Measurements from ENCODE around the gene TMEM135. TPM values are rescaled to one million over a fixed set of nuclear protein-coding genes. Genes with fewer than 3 reads are reported as not detected.
A peak's percentile ranks its signal among the peaks of the same experiment; 100 is the strongest.
"Not testable (repeated sequence)": the region's sequence is repeated elsewhere in the genome, so short reads cannot be mapped to it uniquely, and the experiment has no call there.

The TMEM135 gene
- 28.1 and 37.6 TPM in 2 replicates for total RNA-seq

DNA sequence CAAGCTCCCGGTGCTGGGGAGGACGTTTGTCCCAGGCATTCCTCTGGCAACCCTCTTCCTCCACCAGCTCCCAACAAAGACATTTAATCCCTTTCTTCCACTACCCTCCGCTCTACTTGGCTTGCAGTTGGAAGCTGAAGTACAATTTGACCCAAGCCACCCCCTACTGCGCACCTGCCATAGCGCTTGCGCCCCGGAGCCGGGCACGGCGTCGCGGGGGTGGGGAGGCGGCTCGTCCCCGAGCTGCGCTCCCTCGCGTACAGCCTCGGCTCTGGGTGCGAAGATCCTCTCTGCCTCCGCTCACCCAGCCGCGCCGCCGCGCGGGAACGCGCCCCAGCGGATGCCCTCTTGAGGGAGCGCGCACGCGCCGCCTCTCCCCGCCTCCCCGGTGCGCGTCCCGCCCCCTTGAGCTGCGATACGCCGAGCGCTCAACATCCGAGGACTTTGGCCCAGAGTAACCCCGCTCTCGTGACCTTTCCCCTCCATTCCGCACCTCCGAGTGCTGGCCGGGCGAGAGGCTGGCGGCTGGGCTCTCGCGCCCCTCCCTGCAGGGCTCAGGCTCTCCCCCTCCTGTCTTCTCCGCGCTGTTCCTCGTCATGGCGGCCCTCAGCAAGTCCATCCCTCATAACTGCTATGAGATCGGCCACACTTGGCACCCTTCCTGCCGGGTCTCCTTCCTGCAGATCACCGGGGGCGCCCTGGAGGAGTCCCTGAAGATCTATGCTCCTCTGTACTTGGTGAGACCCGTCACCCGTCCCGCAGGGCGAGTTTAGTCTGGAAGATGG lies at the start of gene TMEM135:
TMEM135 (plus strand) TSS at position 485 of the 785 bp plus-strand sequence; CDS start at position 597, 112 bp downstream.
- peak; percentile 94 for DNase-seq

DNA sequence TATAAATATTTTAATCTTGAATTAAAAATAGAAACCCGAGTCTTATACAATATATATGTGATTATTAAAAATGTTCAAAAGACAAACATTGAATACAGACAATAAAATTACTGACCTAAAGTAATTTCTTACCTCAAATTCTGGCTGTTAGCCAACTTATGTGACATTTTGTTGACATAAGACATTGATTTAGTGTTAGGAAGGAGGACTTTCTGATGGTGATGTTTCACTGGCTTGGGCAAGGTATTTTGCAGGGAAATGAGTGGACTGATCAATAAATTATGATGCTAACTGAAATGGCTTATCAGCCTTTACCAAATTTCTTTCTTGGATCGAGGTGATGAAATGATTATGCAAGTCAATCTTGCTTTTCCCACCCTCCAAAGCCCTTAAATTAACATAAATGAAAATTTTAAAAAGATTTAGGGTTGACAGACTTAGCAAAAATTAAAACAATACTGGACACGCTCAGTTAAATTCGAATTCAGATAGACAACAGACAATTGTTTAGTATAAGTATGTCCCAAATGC lies 49.3 kb upstream of the TMEM135 start:
- DNase-seq: no peak

DNA sequence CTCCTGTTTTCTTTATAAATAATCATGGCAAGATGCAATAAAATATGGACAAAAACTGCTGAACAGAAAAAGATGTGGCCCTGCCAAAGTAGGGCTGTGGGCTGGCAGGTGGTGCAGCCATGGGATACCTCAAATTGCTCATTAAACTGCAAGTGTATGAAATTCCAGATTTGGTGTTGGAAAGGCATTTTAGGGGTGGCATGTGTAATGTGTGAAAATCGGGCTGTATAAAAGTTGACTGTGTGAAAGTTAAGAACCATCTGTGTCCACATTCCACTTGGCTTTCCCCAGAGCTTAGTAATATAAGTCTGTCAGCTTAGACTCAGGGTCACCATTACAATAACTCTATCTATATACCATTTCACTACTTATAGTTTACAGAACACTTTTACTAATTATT lies 47.7 kb upstream of the TMEM135 start:
- no peak for DNase-seq

DNA sequence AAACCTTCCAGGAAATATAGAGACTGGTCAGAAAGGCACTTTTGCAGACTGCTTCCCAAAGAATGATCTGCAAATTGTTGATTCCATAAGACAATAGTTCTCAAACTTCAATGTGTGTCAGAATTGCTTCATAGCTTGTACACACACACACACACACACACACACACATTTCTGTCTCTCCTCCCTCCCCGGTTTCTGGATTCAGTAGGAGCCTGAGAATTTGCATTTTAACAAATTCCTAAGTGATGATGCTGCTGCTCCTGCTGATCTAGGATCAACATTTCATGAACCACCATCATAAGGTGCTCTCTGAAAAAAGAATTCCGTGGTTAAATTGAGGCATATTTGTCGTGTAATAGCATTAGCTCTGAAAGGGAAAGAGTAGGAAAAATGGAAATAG lies 47.2 kb upstream of the TMEM135 start:
- no peak for DNase-seq

DNA sequence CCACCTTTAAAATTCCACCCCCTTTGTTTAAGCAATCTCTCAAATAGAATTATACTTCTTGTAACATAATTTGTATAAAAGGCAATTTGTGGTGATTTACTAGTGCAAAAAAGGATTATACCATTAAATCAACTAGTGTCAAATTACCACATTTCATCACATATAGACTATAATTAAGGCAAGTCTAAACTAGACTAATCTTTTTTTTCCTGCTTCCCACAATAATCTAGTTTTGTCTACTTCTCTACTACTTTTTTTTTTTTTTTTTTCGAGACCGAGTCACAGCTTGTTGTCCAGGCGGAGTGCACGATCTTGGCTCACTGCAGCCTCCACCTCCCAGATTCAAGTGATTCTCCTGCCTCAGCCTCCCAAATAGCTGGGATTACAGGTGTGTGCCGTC lies 46.4 kb upstream of the TMEM135 start:
- no peak for DNase-seq

DNA sequence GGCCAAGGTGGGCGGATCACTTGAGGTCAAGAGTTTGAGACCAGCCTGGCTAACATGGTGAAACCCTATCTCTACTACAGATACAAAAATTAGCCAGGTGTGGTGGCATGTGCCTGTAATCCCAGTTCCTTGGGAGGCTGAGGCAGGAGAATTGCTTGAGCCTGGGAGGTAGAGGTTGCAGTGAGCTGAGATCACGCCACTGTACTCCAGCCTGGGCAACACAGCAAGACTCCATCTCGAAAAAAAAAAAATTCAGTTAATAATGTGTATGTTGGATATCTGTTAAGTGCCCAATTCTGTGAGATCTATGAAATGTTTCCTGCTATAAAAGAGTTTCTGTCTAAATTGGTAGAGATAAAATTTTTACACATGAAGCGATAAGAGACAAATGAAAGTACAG lies 45.4 kb upstream of the TMEM135 start:
- DNase-seq: not testable (repeated sequence)

DNA sequence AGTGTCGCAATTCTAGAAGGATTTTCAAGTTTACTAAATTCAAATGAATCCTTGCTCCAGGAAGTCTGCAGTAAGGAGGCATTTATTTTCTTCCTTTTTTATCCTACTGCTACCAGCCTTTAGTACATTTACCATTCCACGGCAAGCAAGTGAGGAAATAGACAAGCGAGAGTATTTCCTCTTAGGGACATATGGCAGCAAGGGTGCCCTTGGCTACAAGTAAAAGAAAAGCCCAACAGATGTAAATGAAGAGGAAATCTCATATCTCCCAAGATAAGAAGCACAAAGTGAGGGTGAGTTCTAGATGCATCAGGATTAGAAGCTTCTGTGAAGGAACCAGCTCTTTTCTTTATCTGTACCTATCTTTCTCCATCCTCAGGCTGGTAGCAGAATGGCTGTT lies 44.7 kb upstream of the TMEM135 start:
- DNase-seq: no peak

DNA sequence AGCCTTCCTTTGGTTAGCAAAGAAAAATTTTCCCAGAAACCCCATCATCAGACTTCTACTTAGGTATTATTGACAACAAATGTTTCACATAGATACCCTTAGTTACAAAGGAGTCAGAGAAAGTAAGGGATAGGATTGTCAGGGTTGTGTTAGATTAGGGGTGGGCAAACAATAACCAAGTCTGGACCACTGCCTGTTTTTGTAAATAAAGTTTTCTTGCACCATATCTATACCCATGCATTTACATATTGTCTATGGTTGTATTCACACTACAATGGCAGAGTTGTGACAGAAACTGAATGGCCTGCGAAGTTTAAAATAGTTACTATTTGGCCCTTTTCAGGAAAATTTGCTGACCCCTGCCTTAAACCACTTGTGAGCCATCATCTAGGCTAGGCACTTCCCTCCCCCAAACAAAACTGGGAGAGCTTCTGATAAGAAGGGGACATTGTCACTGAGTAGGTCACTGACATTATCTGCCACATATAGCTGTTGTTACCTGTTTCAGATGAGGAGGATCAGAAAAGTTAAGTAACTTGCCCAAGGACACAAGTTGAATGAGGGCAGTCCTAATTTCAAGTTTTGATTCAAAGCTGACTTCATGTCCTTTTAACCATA lies 40.7 kb upstream of the TMEM135 start:
- no peak for DNase-seq

DNA sequence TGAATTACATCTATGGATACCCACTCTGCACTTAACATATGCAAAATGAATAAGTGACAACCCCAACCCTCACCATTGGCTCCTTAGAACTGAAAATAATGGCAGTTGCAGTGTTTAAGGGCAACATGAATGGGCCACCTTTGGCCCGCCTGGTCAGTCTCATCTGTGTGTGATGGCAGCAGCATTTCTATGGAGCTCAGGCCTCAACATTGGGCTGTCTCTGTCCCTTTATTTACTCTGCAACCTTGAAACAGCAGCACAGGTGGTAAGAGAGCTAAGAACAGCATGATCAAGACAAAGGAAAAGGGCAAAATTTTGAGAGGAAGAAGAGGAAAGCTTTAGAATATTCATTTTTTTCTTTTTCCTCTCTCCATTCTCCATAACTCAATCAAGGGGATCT lies 38.3 kb upstream of the TMEM135 start:
- no peak for DNase-seq

DNA sequence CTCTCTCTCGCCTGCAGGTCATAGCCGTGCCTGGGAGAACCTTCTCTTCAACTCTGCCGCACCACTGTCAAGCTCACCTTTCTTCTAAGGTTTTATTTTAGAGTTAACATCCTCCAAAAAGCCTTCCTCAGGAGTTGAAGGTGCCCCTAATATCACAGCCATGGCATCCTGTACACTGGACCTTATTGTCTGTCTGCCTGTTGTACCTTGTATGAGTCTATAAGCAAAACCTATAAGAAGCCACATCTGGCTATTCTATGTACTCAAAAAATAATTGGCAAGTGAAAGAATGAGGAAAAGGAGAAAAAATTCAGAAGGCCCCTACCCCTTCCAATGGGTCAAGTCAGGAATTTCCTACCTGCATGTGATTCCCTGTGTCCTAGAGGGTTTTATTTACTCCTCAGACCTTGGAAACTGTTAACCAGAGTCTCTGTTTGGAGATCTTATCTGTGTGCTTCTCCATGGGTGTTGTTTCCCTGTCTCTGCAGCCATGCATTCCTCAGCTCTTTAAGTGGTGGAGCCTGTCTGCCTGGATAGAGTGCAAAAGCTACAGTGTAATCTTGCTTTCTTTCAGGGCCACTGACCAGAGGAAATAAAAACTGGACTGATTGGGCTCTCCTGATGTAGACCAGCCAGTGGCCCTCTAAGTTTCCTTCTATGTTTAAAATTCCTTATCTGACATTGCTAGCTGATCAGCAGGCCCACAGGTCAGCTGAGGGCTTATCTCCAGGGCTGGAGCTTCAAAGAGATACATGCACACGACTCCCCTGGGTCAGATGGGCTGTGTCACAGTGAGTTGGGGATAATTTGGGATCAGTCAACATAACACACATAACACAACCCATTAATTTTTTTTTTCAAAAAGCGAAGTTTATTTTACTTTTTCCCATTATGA lies 37.6 kb upstream of the TMEM135 start:
- DNase-seq: no peak

DNA sequence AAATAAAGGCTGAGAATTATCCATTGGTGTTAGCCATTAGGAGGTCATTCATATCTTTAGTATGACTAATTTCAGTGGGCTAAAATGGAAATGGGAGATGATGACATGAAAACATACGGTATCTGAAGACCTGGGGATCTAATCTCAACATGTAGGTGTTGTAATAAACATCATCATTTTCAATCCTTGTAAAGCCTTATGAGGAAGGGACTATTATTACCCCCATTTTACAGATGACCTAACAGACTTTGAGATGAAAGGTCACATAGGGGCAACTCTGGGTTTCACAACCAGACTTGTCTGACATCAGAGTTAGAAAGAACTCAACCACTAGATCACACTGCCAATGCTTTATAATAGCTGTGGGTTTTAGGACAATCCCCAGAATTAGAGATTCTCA lies 34.8 kb upstream of the TMEM135 start:
- DNase-seq: no peak

DNA sequence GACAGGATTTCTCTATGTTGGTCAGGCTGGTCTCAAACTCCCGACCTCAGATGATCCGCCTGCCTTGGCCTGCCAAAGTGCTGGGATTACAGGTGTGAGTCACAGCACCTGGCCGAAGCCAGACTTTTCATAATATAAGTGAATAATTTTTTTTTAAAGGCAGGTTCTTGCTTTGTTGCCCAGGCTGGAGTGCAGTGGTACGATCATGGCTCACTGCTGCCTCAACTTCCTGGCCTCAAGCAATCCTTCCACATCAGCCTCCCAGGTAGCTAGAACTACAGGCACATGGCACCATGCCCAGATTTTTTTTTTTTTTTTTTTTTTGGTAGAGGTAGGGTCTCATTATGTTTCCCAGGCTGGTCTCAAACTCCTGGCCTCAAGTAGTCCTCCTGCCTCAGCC lies 33.5 kb upstream of the TMEM135 start:
- DNase-seq: not testable (repeated sequence)

DNA sequence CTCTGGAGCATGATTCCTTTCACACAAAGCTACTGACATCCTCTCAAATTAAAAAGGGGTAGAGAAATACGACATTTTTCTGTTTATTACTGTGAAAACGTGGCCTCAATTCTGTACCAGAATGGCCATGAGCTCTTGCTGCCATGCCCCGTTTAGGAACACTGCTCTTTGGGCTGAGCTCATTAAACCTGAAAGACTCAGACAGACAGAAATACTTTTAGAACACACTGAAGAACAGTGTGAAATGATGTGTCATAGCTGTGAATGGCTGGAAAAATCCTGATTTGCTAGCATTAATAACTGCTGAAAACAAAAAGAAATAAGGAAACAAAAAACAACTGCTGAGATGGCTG lies 32.2 kb upstream of the TMEM135 start:
- DNase-seq: no peak

DNA sequence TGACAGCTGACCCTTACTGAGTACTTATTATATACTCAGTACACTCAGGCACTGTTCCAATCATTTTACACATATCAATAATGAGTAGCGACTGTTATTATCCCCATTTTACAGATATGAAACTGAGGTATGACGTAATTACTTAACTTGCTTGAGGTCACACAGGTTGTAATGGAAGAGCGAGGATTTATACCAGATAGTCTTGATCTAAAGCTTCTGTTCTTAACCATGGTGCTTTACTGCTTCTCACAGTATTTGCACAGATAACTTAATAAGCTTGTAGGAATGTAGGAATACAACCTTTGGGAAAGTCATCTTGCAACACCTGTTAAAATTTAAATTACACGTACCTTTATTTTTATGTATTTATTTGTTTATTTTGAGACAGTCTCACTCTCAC lies 31.7 kb upstream of the TMEM135 start:
- no peak for DNase-seq

DNA sequence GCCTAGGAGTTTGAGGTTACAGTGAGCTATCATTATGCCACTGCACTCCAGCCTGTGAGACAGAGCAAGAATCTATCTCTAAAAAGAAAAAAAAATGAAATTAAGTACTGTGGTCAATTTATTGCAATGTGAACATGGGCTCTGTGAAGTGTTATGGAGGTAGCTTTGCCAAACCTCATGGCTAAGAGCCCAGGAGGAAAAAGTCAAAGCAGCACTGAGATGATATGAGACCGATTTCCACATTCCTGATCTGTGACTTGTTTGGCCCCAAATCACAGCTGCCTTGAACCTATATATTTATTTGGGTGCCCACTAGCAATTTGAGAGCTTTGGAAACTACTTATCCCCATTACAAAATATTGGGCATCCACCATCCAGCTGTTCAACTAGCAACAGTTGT lies 29.8 kb upstream of the TMEM135 start:
- DNase-seq: no peak

DNA sequence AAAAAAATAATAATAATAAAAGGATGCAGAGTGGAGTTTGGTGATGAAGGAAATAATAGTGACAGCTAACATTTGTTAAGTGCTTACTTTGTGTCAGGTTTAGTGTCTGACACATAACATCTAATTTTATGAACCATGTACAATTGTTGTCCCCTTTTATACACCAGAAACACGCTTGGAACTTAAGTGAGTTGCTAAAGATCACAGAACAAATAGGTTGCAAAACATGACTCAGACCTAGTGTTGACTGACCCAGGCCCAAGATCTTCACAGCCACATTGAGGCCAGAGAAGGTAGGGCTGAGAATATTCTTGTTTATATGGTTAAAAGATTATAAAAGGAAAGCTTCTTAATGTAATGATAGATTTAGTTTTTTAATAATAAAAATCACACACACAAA lies 25.6 kb upstream of the TMEM135 start:
- DNase-seq: no peak

DNA sequence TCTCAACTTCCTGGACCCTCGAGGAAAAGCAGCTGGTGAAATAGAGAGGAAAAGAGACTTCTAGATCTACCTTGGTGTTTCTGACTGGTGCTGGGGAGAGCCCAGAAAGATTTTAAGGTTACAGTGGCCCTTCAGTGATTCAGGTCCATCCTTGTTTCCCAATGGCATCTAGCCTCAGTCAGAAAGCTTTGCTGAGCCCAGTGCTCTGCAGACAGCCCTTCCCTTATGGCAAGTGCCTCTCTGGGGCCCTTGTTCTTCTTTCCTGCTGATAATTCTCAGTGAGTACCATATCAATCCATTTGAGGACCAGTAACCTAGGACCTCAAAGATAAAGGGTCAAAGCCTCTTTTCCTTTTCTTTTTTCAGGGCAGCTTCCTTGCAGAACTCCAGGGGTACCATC lies 25.1 kb upstream of the TMEM135 start:
- no peak for DNase-seq

DNA sequence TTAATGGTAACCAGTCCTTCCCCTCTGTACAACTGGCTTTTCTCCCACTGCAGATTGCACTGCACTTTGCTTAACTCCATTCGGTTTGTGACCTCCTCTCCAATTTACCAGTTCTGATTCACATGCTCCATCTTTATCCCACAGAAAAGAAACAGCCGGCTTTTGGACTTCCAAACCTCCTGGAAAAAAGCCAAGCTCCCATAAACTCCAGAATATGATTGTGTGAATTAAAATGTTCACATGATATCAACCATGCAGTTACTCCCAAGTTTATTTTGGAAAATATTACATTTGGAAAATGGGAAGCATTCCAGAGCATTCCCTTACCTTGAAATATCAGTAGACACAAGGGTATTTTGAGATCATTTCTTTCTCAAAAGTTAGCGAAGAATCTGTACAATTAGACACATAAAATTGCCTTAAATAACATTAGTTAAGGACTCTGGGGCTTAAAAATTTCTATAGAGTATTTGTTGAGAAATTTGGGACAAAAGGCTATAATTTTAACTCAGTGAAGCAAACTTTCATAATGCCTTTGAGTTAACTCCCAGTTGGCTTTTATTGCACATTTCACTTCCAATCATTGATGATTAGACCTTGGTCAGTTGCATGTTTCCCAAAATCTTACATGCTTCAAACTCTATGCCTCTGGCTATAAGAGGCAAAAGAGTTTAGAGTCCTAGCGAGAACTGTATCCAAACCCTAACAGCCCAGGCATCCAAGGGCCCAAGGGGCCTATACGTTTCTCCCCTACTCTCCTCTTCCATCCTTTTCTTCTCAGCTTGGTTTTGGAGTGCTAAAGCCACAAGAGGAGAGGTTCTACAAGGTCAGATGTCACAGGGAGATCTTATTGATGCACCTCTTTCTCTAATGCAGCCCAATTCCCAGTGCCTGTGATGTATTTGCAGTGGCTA lies 23.6 kb upstream of the TMEM135 start:
- no peak for DNase-seq

DNA sequence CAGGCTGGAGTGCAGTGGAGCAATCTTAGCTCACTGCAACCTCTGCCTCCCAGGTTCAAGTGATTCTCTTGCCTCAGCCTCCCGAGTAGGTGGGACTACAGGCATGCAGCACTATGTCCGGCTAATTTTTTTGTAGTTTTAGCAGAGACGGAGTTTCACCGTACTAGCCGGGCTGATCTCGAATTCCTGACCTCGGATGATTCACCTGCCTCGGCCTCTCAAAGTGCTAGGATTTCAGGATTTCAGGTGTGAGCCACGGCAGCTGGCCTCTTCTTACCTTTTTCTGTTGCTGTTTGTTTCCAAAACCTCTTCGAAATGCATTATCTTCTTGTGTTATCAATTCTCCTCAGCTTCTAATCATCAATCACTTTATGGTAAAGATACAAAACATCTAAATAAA lies 22.1 kb upstream of the TMEM135 start:
- no peak for DNase-seq

DNA sequence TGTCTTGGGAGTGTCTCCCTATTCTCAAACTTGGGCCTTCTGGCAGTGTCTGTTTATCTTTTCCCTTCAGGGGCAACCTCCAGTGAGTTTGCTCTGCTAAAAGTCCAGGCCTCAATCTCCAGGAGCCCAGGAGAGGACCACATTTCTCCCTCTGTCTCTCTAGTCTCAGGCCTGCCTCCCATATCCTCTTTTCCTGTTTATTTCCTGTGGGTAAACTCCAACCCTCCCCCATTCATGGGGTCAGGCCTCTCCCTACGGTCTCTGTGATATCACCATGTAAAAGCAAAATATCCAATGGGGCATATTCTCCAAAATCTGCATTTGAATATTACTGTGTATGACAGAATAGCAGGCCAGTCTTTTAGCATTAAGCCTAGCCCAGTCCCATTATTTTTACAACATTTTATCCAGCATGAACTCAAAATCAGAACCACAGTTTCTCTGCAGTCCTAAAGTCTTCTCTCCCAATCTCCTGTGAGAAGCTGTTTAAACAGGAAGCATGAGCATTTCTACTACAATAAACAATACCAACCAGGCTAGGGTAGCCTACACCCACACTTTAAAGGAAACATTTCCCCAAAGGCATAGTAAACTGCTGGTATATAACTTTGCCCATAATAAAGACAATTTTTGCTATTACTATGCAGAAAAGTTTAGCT lies 18.0 kb upstream of the TMEM135 start:
- DNase-seq: peak; percentile 45

DNA sequence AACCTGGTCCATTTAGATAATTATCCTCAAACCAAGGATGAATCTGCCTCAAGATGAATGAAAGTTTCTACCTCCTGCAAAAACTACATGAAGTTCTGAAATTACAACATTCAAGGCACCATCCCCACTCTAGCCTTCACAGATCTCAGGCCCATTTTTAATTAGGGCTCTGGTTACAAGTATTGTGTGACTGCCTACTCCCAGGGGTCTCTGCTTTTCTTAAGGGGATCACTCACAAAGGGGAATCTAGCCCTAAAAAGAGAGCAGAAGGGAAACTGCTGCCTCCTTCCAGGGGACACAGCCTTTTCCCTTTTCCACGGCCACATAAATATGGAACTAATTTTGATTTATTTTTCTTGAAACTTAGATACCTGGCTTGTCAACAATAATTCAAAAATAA lies 17.4 kb upstream of the TMEM135 start:
- no peak for DNase-seq
